Measurements from ENCODE around the gene NLRP9.

GRCh38 chr19:55688422-55689218, 49.6 kb downstream of the NLRP9 start:
- TF ChIP-seq CTCF (conservative IDR thresholded peaks at IDR 0.05 in 1 of 2, IDR thresholded peaks at IDR 0.05 in 1 of 2; ENCODE audit: low read depth in 1 of 2, low read length in 2 of 2) (no peak), EZH2 (IDR thresholded peaks at IDR 0.05; ENCODE audit: low read length, missing control alignments) (no peak)

All from fibroblast of lung (primary cell).